ENCODE data around the gene ADRM1. TPM values are rescaled to one million over a fixed set of nuclear protein-coding genes. Genes with fewer than 3 reads are reported as not detected.

ADRM1 gene
- total RNA-seq, 1 donor from 2014 or later, result 125 TPM

- Histone ChIP-seq H3K79me2 (ENCODE audit: insufficient read depth, low read length) (no peaks in the 10 kb centered on the region), H3K27ac (ENCODE audit: low read depth, low read length) (no peak overlapping the region), H2AFZ (ENCODE audit: low read depth, low read length) (no peak overlapping the region), H3K9ac (ENCODE audit: low read length) (no peak overlapping the region), H3K36me3 (ENCODE audit: insufficient read depth, low read length) (peaks cover 2% of the 10 kb centered on the region), H3K4me3 (ENCODE audit: insufficient read depth, low read depth, low read length) (no peak overlapping the region), H3K4me2 (ENCODE audit: low read length) (no peak overlapping the region), H3K27me3 (ENCODE audit: insufficient read depth, low read length) (no peaks in the 10 kb centered on the region), H4K20me1 (ENCODE audit: insufficient read depth, low read length) (peaks cover 2% of the 10 kb centered on the region), H3K9me3 (ENCODE audit: insufficient read depth, low read depth, low read length) (no peaks in the 10 kb centered on the region), H3K4me1 (ENCODE audit: insufficient read depth, low read length) (no peaks in the 10 kb centered on the region)
- peaks cover 9% of the 10 kb centered on the region for H3K36me3 Mint-ChIP-seq (ENCODE audit: low read depth, unreplicated experiment)
- no peaks in the 10 kb centered on the region for H3K4me1 Mint-ChIP-seq (ENCODE audit: low read depth, unreplicated experiment)
- no peak overlapping the region for H3K4me3 Mint-ChIP-seq (ENCODE audit: unreplicated experiment)
- TF ChIP-seq, protein P1, sequence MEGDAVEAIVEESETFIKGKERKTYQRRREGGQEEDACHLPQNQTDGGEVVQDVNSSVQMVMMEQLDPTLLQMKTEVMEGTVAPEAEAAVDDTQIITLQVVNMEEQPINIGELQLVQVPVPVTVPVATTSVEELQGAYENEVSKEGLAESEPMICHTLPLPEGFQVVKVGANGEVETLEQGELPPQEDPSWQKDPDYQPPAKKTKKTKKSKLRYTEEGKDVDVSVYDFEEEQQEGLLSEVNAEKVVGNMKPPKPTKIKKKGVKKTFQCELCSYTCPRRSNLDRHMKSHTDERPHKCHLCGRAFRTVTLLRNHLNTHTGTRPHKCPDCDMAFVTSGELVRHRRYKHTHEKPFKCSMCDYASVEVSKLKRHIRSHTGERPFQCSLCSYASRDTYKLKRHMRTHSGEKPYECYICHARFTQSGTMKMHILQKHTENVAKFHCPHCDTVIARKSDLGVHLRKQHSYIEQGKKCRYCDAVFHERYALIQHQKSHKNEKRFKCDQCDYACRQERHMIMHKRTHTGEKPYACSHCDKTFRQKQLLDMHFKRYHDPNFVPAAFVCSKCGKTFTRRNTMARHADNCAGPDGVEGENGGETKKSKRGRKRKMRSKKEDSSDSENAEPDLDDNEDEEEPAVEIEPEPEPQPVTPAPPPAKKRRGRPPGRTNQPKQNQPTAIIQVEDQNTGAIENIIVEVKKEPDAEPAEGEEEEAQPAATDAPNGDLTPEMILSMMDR (IDR thresholded peaks at IDR 0.05; ENCODE audit: insufficient read depth, low read depth, low read length), result no peak
- TF ChIP-seq EZH2 (IDR thresholded peaks at IDR 0.05; ENCODE audit: insufficient read depth, low read length), result no peak
- H3K27ac Mint-ChIP-seq (ENCODE audit: unreplicated experiment), result no peak overlapping the region
- DNase-seq (ENCODE audit: low read depth), result no peak
- no peaks in the 10 kb centered on the region for H3K27me3 Mint-ChIP-seq (ENCODE audit: low read depth, unreplicated experiment)
- no peaks in the 10 kb centered on the region for H3K9me3 Mint-ChIP-seq (ENCODE audit: unreplicated experiment)
- no peak for FAIRE-seq
Measured at GRCh38 chr20:62313460-62314338, 10.9 kb downstream of the ADRM1 start.

DNA sequence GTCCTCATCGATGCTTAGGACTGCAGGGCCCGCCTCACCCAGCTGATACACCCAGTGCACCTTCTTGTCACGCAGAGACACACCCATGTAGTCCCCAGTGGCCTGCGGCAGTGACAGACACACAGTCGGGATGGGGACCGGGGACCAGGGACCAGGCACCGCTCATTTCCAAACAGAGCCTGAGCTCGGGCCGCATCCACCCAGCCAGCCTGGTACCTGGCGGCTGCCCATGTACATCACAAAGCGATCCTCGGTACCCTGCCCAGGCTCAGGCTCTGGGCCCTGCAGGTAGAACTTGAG is 11.5 kb downstream of the ADRM1 start:
- Mint-ChIP-seq H3K9me3 (ENCODE audit: unreplicated experiment) (no peaks in the 10 kb centered on the region), H3K4me3 (ENCODE audit: unreplicated experiment) (no peak overlapping the region), H3K4me1 (ENCODE audit: low read depth, unreplicated experiment) (no peaks in the 10 kb centered on the region), H3K36me3 (ENCODE audit: low read depth, unreplicated experiment) (peaks cover 11% of the 10 kb centered on the region), H3K27ac (ENCODE audit: unreplicated experiment) (no peak overlapping the region), H3K27me3 (ENCODE audit: low read depth, unreplicated experiment) (no peaks in the 10 kb centered on the region)
- Histone ChIP-seq H3K4me3 (ENCODE audit: insufficient read depth, low read depth, low read length) (no peak overlapping the region), H3K9me3 (ENCODE audit: insufficient read depth, low read depth, low read length) (no peaks in the 10 kb centered on the region), H3K4me1 (ENCODE audit: insufficient read depth, low read length) (no peaks in the 10 kb centered on the region), H3K36me3 (ENCODE audit: insufficient read depth, low read length) (no peaks in the 10 kb centered on the region), H2AFZ (ENCODE audit: low read depth, low read length) (no peak overlapping the region), H4K20me1 (ENCODE audit: insufficient read depth, low read length) (no peaks in the 10 kb centered on the region), H3K79me2 (ENCODE audit: insufficient read depth, low read length) (no peaks in the 10 kb centered on the region), H3K27ac (ENCODE audit: low read depth, low read length) (no peak overlapping the region), H3K27me3 (ENCODE audit: insufficient read depth, low read length) (no peaks in the 10 kb centered on the region), H3K4me2 (ENCODE audit: low read length) (no peak overlapping the region), H3K9ac (ENCODE audit: low read length) (no peak overlapping the region)
- no peak for TF ChIP-seq EZH2 (IDR thresholded peaks at IDR 0.05; ENCODE audit: insufficient read depth, low read length)
- TF ChIP-seq, protein P1 (IDR thresholded peaks at IDR 0.05; ENCODE audit: insufficient read depth, low read depth, low read length), result no peak
- FAIRE-seq, result no peak
- DNase-seq (ENCODE audit: low read depth), result no peak

DNA sequence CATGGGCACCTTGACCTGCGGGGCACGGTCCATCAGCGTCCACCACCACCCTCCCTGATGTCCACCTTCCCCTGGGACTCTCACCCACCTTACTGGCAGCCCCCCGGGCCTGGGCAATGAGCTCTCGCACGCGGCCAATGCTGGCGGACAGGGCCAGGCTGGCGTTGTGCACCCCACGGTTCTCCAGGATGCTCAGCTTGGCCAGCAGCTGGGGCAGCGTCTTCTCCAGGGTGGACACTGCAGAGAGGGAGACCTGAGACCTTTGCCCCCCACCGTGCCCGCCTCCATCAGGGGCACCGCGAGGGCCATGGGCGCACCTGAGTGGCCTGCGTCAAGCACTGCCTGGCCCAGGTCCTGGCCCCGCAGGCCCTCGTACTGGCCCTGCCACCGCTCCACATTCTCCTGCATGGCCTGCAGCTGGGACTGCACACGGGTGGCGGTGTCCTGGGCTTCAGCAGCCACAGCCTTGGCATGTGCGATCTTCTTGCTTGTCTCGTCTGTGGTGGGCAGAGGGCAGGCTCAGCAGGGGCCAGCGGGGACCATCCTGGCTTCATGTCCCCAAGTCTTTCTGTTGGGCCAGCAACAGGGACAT is 12.0 kb downstream of the ADRM1 start:
- no peak overlapping the region for H3K4me3 Mint-ChIP-seq (ENCODE audit: unreplicated experiment)
- H2AFZ ChIP-seq (ENCODE audit: low read depth, low read length), result no peak overlapping the region
- H3K36me3 ChIP-seq (ENCODE audit: insufficient read depth, low read length), result no peaks in the 10 kb centered on the region
- H3K27ac ChIP-seq (ENCODE audit: low read depth, low read length), result no peak overlapping the region
- H4K20me1 ChIP-seq (ENCODE audit: insufficient read depth, low read length), result no peaks in the 10 kb centered on the region
- H3K9me3 Mint-ChIP-seq (ENCODE audit: unreplicated experiment), result no peaks in the 10 kb centered on the region
- no peaks in the 10 kb centered on the region for H3K27me3 ChIP-seq (ENCODE audit: insufficient read depth, low read length)
- H3K27ac Mint-ChIP-seq (ENCODE audit: unreplicated experiment), result no peak overlapping the region
- TF ChIP-seq, protein P1 (IDR thresholded peaks at IDR 0.05; ENCODE audit: insufficient read depth, low read depth, low read length), result no peak
- TF ChIP-seq EZH2 (IDR thresholded peaks at IDR 0.05; ENCODE audit: insufficient read depth, low read length), result no peak
- no peak overlapping the region for H3K4me2 ChIP-seq (ENCODE audit: low read length)
- DNase-seq (ENCODE audit: low read depth), result no peak
- no peaks in the 10 kb centered on the region for H3K4me1 ChIP-seq (ENCODE audit: insufficient read depth, low read length)
- no peak overlapping the region for H3K9ac ChIP-seq (ENCODE audit: low read length)
- no peak for FAIRE-seq
- no peaks in the 10 kb centered on the region for H3K9me3 ChIP-seq (ENCODE audit: insufficient read depth, low read depth, low read length)
- peaks cover 13% of the 10 kb centered on the region for H3K36me3 Mint-ChIP-seq (ENCODE audit: low read depth, unreplicated experiment)
- H3K4me3 ChIP-seq (ENCODE audit: insufficient read depth, low read depth, low read length), result no peak overlapping the region
- no peaks in the 10 kb centered on the region for H3K4me1 Mint-ChIP-seq (ENCODE audit: low read depth, unreplicated experiment)
- no peaks in the 10 kb centered on the region for H3K27me3 Mint-ChIP-seq (ENCODE audit: low read depth, unreplicated experiment)
- H3K79me2 ChIP-seq (ENCODE audit: insufficient read depth, low read length), result no peaks in the 10 kb centered on the region

All from astrocyte (in vitro differentiated cells and primary cell).